Measurements from ENCODE around the gene SETD1B. TPM values are rescaled to one million over a fixed set of nuclear protein-coding genes. Genes with fewer than 3 reads are reported as not detected.

The SETD1B gene
- total RNA-seq, 1 donor: 4.7 TPM

GRCh38 chr12:121780429-121780828, 23.4 kb upstream of the SETD1B start:
- no peak overlapping the region for H3K4me3 ChIP-seq (ENCODE audit: low read depth, low read length)
- DNase-seq (ENCODE audit: low read depth): no peak
- TF ChIP-seq CTCF (IDR thresholded peaks at IDR 0.05; ENCODE audit: insufficient read depth, low read depth, low read length): no peak

- TF ChIP-seq CTCF (IDR thresholded peaks at IDR 0.05; ENCODE audit: insufficient read depth, low read depth, low read length): no peak
- DNase-seq (ENCODE audit: low read depth): no peak
- H3K4me3 ChIP-seq (ENCODE audit: low read depth, low read length): no peak overlapping the region
Measured at GRCh38 chr12:121781484-121781997, 22.3 kb upstream of the SETD1B start.

GRCh38 chr12:121781998-121782979, 21.5 kb upstream of the SETD1B start:
- TF ChIP-seq CTCF (IDR thresholded peaks at IDR 0.05; ENCODE audit: insufficient read depth, low read depth, low read length): no peak
- no peak overlapping the region for H3K4me3 ChIP-seq (ENCODE audit: low read depth, low read length)
- peak; percentile 60 for DNase-seq (ENCODE audit: low read depth)

GRCh38 chr12:121783766-121784165, 20.0 kb upstream of the SETD1B start:
- no peak overlapping the region for H3K4me3 ChIP-seq (ENCODE audit: low read depth, low read length)
- TF ChIP-seq CTCF (IDR thresholded peaks at IDR 0.05; ENCODE audit: insufficient read depth, low read depth, low read length): no peak
- peak; percentile 31 for DNase-seq (ENCODE audit: low read depth)

GRCh38 chr12:121784460-121784859, 19.3 kb upstream of the SETD1B start:
- DNase-seq (ENCODE audit: low read depth): peak; percentile 73
- TF ChIP-seq CTCF (IDR thresholded peaks at IDR 0.05; ENCODE audit: insufficient read depth, low read depth, low read length): no peak
- H3K4me3 ChIP-seq (ENCODE audit: low read depth, low read length): no peak overlapping the region

GRCh38 chr12:121786440-121786825, 17.4 kb upstream of the SETD1B start:
- DNase-seq (ENCODE audit: low read depth): peak; percentile 88
- no peak overlapping the region for H3K4me3 ChIP-seq (ENCODE audit: low read depth, low read length)
- no peak for TF ChIP-seq CTCF (IDR thresholded peaks at IDR 0.05; ENCODE audit: insufficient read depth, low read depth, low read length)
